ENCODE data around the gene ITPR2.

- TF ChIP-seq CTCF (IDR thresholded peaks at IDR 0.05) (no peak), REST (IDR thresholded peaks at IDR 0.05) (no peak), SMC3 (IDR thresholded peaks at IDR 0.05) (no peak), POLR2A (IDR thresholded peaks at IDR 0.05; ENCODE audit: low read length) (no peak), RCOR1 (IDR thresholded peaks at IDR 0.05; ENCODE audit: low read depth, low read length) (no peak), JUNB (IDR thresholded peaks at IDR 0.05) (no peak), SREBF2 (IDR thresholded peaks at IDR 0.05) (no peak), MYC (IDR thresholded peaks at IDR 0.05; ENCODE audit: borderline replicate concordance, low read length) (no peak)
Observed at GRCh38 chr12:26868447-26869103, 35.6 kb upstream of the ITPR2 start.

Data from A549 (cell line).